Tibial nerve (tissue), 4 donors: ENCODE data around the gene NR1D1. TPM values are rescaled to one million over a fixed set of nuclear protein-coding genes. Genes with fewer than 3 reads are reported as not detected.

Experiments used
- DNase-seq, 2 donors: peaks; one replicate each; pipeline ENCODE4 v3.0.0-alpha.2; 2019; ENCODE audit warnings: low spot score in 2 of 2
- H3K27ac ChIP-seq, 4 donors: fragments of 200-600 bp; sonication (generic) in 3 of 4; one replicate each; pipeline ENCODE4 v1.5.1; 2017 to 2019; ENCODE audit warnings: mild to moderate bottlenecking in 1 of 4
- H3K27me3 ChIP-seq, 2 donors: fragments of 200-600 bp; sonication (generic) in 1 of 2; one replicate each; pipeline versions ENCODE4 v1.5.1 to v1.6.0; 2017 to 2019
- H3K36me3 ChIP-seq, 3 donors: fragments of 200-600 bp; sonication (generic); one replicate each; pipeline ENCODE4 v1.5.1; 2018 to 2019
- H3K4me1 ChIP-seq, 4 donors: fragments of 200-600 bp; sonication (generic) in 3 of 4; one replicate each; pipeline ENCODE4 v1.5.1; 2017 to 2019
- H3K4me3 ChIP-seq, 4 donors: fragments of 200-600 bp; sonication (generic) in 3 of 4; one replicate each; pipeline ENCODE4 v1.5.1; 2017 to 2019; ENCODE audit warnings: mild to moderate bottlenecking in 1 of 4, moderate library complexity in 1 of 4
- H3K9me3 ChIP-seq, 4 donors: fragments of 200-600 bp; sonication (generic) in 3 of 4; one replicate each; pipeline ENCODE4 v1.5.1; 2017 to 2019
- EP300 ChIP-seq, 2 donors: sonication (generic); formaldehyde crosslinking; IDR thresholded peaks; one replicate each; pipeline ENCODE4 v1.6.1; 2017; ENCODE audit warnings: antibody characterized with exemption in 2 of 2, mild to moderate bottlenecking in 1 of 2
- POLR2A ChIP-seq, 2 donors: fragments of 450-650 bp; IDR thresholded peaks; one replicate each; pipeline ENCODE4 v1.6.1; 2017; ENCODE audit warnings: antibody characterized with exemption in 2 of 2, mild to moderate bottlenecking in 2 of 2, moderate library complexity in 2 of 2
- WGBS, 2 donors: methylation state at CpG; one replicate each; pipeline ENCODE4 v1.1.5; 2018; 5-methylcytosine and 5-hydroxymethylcytosine counted together
- total RNA-seq, 4 donors: library from RNA; depleted of rRNA; stranded (reverse); fragments of >200 nt; gene quantifications; one replicate each; pipeline ENCODE4 v1.1.0, GENCODE V29; 2016
- TF ChIP-seq, protein P1 (sequence below), 5 experiments: fragments of 200-600 bp in 3 of 5; fragments of 450-650 bp in 2 of 5; sonication (generic) in 3 of 5; IDR thresholded peaks; one replicate each; pipeline ENCODE4 v1.5.1; 2016 to 2019; ENCODE audit warnings: antibody characterized with exemption in 5 of 5, mild to moderate bottlenecking in 3 of 5, moderate library complexity in 2 of 5

NR1D1 gene
- total RNA-seq, 4 donors from 2014 or later = 16.8 to 48.2 (median 21.0) TPM

DNA sequence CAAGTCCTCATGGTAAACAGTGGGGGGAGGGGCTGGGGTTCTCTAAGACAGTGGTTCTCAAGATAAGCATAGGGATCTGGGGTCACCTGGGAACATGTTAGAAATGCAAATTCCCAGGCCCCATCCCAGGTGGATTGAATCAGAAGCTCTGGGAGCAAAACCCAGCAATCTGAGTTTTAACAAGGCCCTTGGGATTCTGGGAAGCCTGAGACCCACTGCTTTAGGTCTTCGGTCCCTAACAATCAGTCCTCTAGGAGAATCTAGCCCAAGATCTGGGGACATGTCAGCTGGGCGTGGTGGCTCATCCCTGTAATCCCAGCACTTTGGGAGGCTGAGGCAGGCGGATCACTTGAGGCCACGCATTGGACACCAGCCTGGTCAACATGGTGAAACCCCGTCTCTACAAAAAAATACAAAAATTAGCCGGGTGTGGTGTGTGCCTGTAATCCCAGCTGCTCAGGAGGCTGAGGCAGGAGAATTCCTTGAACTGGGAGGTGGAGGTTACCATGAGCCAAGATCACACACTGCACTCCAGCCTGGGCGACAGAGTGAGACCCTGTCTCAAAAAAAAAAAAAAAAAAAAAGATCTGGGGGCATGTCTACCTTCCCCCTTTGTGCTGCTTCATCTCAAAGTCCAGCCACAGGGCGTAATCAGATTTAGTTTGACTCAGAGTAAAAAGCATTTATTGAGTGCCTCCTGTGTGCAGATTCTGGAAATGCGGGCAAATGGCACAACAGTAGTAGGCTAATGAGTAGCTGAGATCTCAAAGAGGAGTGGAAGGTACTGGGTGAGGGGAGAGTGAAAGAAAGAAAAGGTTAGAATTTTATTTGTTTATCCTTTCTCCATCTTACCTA, 8.8 kb upstream of the NR1D1 start:
- WGBS, 2 donors = 86 to 87% methylated on average over 9 of the region's 9 CpGs

GRCh38 chr17:40107522-40108174, 7.3 kb upstream of the NR1D1 start:
- DNase-seq = peak in 1 of 2 donors; percentile 54
- Histone ChIP-seq H3K27me3 (no peaks in the 10 kb centered on the region), H3K9me3 (no peaks in the 10 kb centered on the region), H3K4me1 (peaks cover 5 to 98% (median 97%) of the 10 kb centered on the region in 4 donors), H3K36me3 (no peaks in the 10 kb centered on the region), H3K27ac (peak overlapping the region; percentile 89 to 99 (median 98)), H3K4me3 (peak overlapping the region in 2 of 4 donors; percentile 7 to 15)
- WGBS, 2 donors = 10 to 17% methylated on average over 5 of the region's 5 CpGs
- TF ChIP-seq, protein P1, sequence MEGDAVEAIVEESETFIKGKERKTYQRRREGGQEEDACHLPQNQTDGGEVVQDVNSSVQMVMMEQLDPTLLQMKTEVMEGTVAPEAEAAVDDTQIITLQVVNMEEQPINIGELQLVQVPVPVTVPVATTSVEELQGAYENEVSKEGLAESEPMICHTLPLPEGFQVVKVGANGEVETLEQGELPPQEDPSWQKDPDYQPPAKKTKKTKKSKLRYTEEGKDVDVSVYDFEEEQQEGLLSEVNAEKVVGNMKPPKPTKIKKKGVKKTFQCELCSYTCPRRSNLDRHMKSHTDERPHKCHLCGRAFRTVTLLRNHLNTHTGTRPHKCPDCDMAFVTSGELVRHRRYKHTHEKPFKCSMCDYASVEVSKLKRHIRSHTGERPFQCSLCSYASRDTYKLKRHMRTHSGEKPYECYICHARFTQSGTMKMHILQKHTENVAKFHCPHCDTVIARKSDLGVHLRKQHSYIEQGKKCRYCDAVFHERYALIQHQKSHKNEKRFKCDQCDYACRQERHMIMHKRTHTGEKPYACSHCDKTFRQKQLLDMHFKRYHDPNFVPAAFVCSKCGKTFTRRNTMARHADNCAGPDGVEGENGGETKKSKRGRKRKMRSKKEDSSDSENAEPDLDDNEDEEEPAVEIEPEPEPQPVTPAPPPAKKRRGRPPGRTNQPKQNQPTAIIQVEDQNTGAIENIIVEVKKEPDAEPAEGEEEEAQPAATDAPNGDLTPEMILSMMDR (IDR thresholded peaks at IDR 0.05) = no peak
- TF ChIP-seq POLR2A (IDR thresholded peaks at IDR 0.05) (no peak), EP300 (IDR thresholded peaks at IDR 0.05) (no peak)

More for the DNA sequence above, 8.8 kb upstream of the NR1D1 start:
- Histone ChIP-seq H3K36me3 (no peaks in the 10 kb centered on the region), H3K4me3 (no peak overlapping the region), H3K4me1 (peaks cover 3 to 98% (median 93%) of the 10 kb centered on the region in 4 donors), H3K27ac (peak overlapping the region; percentile 89 to 99 (median 98)), H3K27me3 (no peaks in the 10 kb centered on the region), H3K9me3 (no peaks in the 10 kb centered on the region)
- TF ChIP-seq EP300 (IDR thresholded peaks at IDR 0.05) = no peak
- TF ChIP-seq, protein P1 (IDR thresholded peaks at IDR 0.05) = no peak
- TF ChIP-seq POLR2A (IDR thresholded peaks at IDR 0.05) = no peak
- peak in 1 of 2 donors; percentile 15 for DNase-seq

GRCh38 chr17:40106760-40107521, 6.6 kb upstream of the NR1D1 start:
- H3K4me3 ChIP-seq = peak overlapping the region in 1 of 4 donors; percentile 1
- H3K9me3 ChIP-seq = no peaks in the 10 kb centered on the region
- TF ChIP-seq POLR2A (IDR thresholded peaks at IDR 0.05) = peak in 1 of 2 donors; percentile 17
- TF ChIP-seq EP300 (IDR thresholded peaks at IDR 0.05) = no peak
- TF ChIP-seq, protein P1 (IDR thresholded peaks at IDR 0.05) = no peak
- no peaks in the 10 kb centered on the region for H3K36me3 ChIP-seq
- peak in 1 of 2 donors; percentile 22 for DNase-seq
- H3K27me3 ChIP-seq = no peaks in the 10 kb centered on the region
- H3K4me1 ChIP-seq = peaks cover 5 to 98% (median 97%) of the 10 kb centered on the region in 4 donors
- H3K27ac ChIP-seq = peak overlapping the region; percentile 89 to 99 (median 98)
- 8 to 12% methylated on average over 20 of the region's 20 CpGs for WGBS, 2 donors

DNA sequence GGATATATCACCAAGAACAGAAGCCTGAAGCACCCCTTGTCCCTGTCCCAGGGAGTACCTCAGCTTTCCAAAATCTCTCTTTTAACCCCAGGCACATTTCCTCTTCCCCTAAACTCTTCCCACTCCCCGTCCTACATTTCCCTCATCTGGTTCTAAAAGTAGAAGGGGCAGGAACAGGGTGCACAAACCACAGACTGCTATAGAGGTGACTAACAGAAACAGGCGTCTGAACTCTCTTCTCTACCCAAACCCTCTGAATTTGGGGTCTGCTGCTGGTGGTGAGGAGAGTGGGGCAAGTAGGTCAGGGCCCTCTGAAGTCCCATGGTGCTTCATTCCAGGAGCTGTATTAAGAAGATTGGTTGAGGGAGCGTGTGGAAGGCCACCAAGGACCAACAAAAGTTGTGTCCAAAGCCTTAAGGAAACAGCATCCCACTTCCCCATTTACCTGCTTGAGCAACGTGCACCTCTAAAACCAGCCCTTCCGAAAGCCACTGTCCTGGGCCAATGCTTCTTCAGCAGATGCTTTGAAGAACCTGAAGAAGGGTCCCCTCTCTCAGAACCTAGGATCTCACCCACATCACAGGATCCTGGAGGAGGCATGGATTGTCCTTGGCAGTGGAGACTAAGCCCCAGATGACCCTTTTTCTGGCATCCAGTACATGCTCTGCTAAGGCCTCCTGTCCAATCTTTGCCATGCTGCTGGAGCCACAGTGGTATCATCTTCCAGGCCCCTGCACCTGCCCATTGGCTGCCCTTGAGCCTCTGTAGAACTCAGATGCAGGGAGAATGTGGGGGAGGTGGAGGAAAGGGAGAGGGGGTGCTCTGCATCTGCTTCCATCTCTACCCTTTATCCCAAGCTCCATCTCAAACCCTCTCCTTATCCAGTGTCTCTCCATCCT, 5.7 kb upstream of the NR1D1 start:
- 67 to 82% methylated on average over 5 of the region's 5 CpGs for WGBS, 2 donors
- Histone ChIP-seq H3K27me3 (no peaks in the 10 kb centered on the region), H3K36me3 (no peaks in the 10 kb centered on the region), H3K4me1 (peaks cover 5 to 99% (median 98%) of the 10 kb centered on the region in 4 donors), H3K9me3 (no peaks in the 10 kb centered on the region), H3K4me3 (no peak overlapping the region), H3K27ac (peak overlapping the region; percentile 89 to 99 (median 98))
- no peak for DNase-seq
- no peak for TF ChIP-seq POLR2A (IDR thresholded peaks at IDR 0.05)
- no peak for TF ChIP-seq EP300 (IDR thresholded peaks at IDR 0.05)
- TF ChIP-seq, protein P1 (IDR thresholded peaks at IDR 0.05) = no peak
